Hepatocyte (in vitro differentiated cells): ENCODE results near the gene PDE1C. TPM values are rescaled to one million over a fixed set of nuclear protein-coding genes. Genes with fewer than 3 reads are reported as not detected.

Experiments used
- DNase-seq: peaks from one replicate; pipeline ENCODE4 v3.0.0-alpha.2; 2016; ENCODE audit warnings: low spot score
- H2AFZ ChIP-seq: fragments of 200-600 bp; sonication (generic); 2 replicates; pipeline ENCODE4 v1.6.0; 2016; ENCODE audit warnings: antibody characterized with exemption, mild to moderate bottlenecking
- H3K27ac ChIP-seq: fragments of 200-600 bp; sonication (generic); 2 replicates; pipeline ENCODE4 v1.5.1; 2016; ENCODE audit warnings: mild to moderate bottlenecking
- H3K27me3 ChIP-seq: fragments of 200-600 bp; sonication (generic); 2 replicates; pipeline ENCODE4 v1.6.1; 2016
- H3K36me3 ChIP-seq: fragments of 200-600 bp; sonication (generic); replicated peaks from 2 replicates; pipeline ENCODE4 v1.5.1; 2016; ENCODE audit warnings: low read depth; ENCODE audit not compliant: insufficient read depth
- H3K4me1 ChIP-seq: fragments of 200-600 bp; sonication (generic); 2 replicates; pipeline ENCODE4 v1.5.1; 2016; ENCODE audit warnings: mild to moderate bottlenecking, moderate library complexity; ENCODE audit not compliant: insufficient read depth
- H3K4me2 ChIP-seq: fragments of 200-600 bp; sonication (generic); 2 replicates; pipeline ENCODE4 v1.6.0; 2016
- H3K4me3 ChIP-seq: fragments of 200-600 bp; sonication (generic); 2 replicates; pipeline ENCODE4 v1.5.1; 2016; ENCODE audit warnings: mild to moderate bottlenecking
- H3K79me2 ChIP-seq: fragments of 200-600 bp; sonication (generic); 2 replicates; pipeline ENCODE4 v1.6.0; 2017; ENCODE audit warnings: mild to moderate bottlenecking
- H3K9me2 ChIP-seq: fragments of 200-600 bp; sonication (generic); replicated peaks from 2 replicates; pipeline ENCODE4 v1.6.0; 2017; ENCODE audit warnings: mild to moderate bottlenecking; ENCODE audit not compliant: insufficient read depth
- H3K9me3 ChIP-seq: fragments of 200-600 bp; sonication (generic); 2 replicates; pipeline ENCODE4 v1.5.1; 2016; ENCODE audit warnings: low read depth, mild to moderate bottlenecking
- H4K20me1 ChIP-seq: fragments of 200-600 bp; sonication (generic); 2 replicates; pipeline ENCODE4 v1.6.0; 2016; ENCODE audit warnings: mild to moderate bottlenecking; ENCODE audit not compliant: insufficient read depth, poor library complexity, severe bottlenecking
- EZH2 ChIP-seq: fragments of 200-600 bp; sonication (generic); IDR thresholded peaks from 2 replicates; pipeline ENCODE4 v1.6.1; 2016; ENCODE audit warnings: antibody characterized with exemption, mild to moderate bottlenecking, borderline replicate concordance
- EZH2phosphoT487 ChIP-seq: fragments of 200-600 bp; sonication (generic); IDR thresholded peaks from one replicate; pipeline ENCODE4 v1.6.1; 2018; ENCODE audit warnings: antibody characterized with exemption, mild to moderate bottlenecking, low read depth, moderate library complexity; ENCODE audit not compliant: unreplicated experiment, severe bottlenecking
- WGBS: methylation state at CpG from one replicate; pipeline ENCODE4 v1.1.6; 2016; ENCODE audit warnings: low lambda C conversion rate; ENCODE audit errors: missing lambda C conversion rate; 5-methylcytosine and 5-hydroxymethylcytosine counted together
- polyA plus RNA-seq: library from polyadenylated mRNA; unstranded; fragments of >200 nt; fragmentation: Nextera tagmentation; extraction: Ambion mirVana; gene quantifications from 2 replicates; pipeline ENCODE4 v1.2.1, GENCODE V29; 2016
- total RNA-seq: library from RNA; depleted of rRNA; stranded (reverse); fragments of >200 nt; gene quantifications from 2 replicates; pipeline ENCODE4 v1.2.3, GENCODE V29; 2014
- TF ChIP-seq, protein P1 (sequence below): fragments of 200-600 bp; sonication (generic); IDR thresholded peaks from 2 replicates; pipeline ENCODE4 v1.5.1; 2016; ENCODE audit warnings: antibody characterized with exemption, mild to moderate bottlenecking; ENCODE audit not compliant: poor library complexity

The PDE1C gene
- total and polyA plus RNA-seq, 2 experiments from 2014 or later = 1.8 to 5.0 TPM

DNA sequence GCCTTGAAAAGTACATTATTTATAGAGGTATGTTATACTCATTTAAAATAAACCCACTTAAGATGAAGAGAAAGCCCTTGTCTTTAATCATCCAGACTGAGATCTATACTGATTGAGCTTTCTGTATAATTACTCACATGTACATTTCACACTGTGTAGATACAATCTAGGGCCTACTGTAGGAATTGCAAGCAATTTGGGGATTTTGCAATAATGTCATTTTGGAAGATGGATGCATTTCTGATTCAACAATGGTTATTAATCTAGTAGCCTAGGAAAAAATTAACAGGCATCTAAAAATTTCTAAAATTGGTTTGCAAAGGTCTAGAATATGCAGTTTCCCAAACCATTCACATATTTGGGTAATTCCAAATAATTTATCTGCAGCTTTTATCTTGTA is 132.2 kb downstream of the PDE1C start:
- H4K20me1 ChIP-seq = no peaks in the 10 kb centered on the region
- H3K4me3 ChIP-seq = no peak overlapping the region
- H3K27me3 ChIP-seq = no peaks in the 10 kb centered on the region
- H3K36me3 ChIP-seq = no peaks in the 10 kb centered on the region
- no peaks in the 10 kb centered on the region for H3K9me2 ChIP-seq
- H3K9me3 ChIP-seq = no peaks in the 10 kb centered on the region
- no peaks in the 10 kb centered on the region for H3K79me2 ChIP-seq
- DNase-seq = no peak
- H3K27ac ChIP-seq = no peak overlapping the region
- H3K4me2 ChIP-seq = no peak overlapping the region
- no peak overlapping the region for H2AFZ ChIP-seq
- no peaks in the 10 kb centered on the region for H3K4me1 ChIP-seq
- TF ChIP-seq EZH2 (no peak), EZH2phosphoT487 (no peak)
- TF ChIP-seq, protein P1, sequence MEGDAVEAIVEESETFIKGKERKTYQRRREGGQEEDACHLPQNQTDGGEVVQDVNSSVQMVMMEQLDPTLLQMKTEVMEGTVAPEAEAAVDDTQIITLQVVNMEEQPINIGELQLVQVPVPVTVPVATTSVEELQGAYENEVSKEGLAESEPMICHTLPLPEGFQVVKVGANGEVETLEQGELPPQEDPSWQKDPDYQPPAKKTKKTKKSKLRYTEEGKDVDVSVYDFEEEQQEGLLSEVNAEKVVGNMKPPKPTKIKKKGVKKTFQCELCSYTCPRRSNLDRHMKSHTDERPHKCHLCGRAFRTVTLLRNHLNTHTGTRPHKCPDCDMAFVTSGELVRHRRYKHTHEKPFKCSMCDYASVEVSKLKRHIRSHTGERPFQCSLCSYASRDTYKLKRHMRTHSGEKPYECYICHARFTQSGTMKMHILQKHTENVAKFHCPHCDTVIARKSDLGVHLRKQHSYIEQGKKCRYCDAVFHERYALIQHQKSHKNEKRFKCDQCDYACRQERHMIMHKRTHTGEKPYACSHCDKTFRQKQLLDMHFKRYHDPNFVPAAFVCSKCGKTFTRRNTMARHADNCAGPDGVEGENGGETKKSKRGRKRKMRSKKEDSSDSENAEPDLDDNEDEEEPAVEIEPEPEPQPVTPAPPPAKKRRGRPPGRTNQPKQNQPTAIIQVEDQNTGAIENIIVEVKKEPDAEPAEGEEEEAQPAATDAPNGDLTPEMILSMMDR = no peak

DNA sequence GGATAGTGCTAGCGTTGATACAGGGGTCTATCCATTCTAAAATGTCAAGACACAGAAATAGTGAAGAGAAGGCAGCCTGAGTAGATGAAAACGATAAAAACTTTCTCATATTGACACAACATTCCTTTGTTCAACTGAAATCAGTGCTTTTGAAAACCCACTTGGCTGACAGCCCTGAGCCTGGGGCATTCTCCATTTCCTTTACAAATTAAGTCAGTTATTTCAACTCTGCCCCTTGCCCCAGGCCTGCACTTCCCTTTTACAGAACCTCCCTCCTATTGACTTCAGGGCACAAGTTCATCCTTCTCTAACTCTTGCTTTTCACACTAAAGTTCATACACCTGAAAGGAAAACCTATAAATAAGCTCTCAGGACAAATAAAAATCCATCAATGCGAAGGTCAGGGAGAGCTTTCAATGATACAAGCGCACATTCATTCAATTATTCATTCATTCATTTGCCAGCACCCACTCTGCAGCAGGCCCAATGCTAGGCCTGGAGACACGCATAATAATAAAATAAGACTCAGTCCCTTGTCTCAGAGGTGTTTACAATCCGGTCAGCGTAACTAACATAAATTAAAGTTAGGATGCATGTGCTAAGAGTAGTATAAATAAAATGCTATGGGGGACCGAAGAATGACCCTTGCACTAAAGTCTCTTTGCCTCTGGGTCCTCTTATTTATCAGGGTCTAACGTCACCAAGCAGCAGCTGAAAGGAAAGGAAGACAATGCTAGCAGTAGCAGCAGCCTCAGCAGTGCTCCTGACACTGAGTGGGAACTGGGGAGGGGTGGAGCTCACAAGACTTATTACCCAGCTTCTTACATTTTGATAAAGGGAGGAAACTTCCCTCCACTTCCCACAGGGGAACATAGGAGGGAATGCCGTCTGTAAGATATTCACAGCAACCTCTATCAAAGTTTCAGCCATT is 134.8 kb downstream of the PDE1C start:
- TF ChIP-seq EZH2phosphoT487 (no peak), EZH2 (no peak)
- TF ChIP-seq, protein P1 = no peak
- Histone ChIP-seq H4K20me1 (no peaks in the 10 kb centered on the region), H3K4me2 (no peak overlapping the region), H3K79me2 (no peaks in the 10 kb centered on the region), H3K36me3 (no peaks in the 10 kb centered on the region), H3K4me1 (no peaks in the 10 kb centered on the region), H3K27me3 (no peaks in the 10 kb centered on the region), H3K27ac (no peak overlapping the region), H3K9me2 (no peaks in the 10 kb centered on the region), H3K4me3 (no peak overlapping the region), H3K9me3 (no peaks in the 10 kb centered on the region), H2AFZ (no peak overlapping the region)
- 72% methylated on average over 10 of the region's 10 CpGs for WGBS
- DNase-seq = no peak

DNA sequence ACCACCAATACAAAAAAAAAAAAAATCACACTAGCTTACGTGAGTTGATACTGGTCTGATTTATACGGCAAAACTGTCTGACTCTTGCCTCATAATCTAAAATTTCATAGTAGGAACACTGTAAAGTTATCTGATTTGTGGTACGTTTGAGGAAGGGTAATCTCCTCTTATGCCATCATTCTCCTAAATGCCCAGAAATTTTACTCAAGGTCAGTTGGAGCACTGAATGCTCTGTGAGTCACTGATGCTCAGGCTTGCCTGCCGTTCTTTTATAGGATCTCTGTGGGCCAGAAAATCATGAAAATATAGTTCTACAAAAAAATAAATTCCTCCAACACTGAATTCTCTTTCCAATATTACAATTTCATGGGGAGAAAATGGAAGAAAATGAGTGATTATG is 135.7 kb downstream of the PDE1C start:
- no peak overlapping the region for H2AFZ ChIP-seq
- no peaks in the 10 kb centered on the region for H3K27me3 ChIP-seq
- TF ChIP-seq EZH2 = no peak
- TF ChIP-seq, protein P1 = no peak
- no peak for TF ChIP-seq EZH2phosphoT487
- H3K4me1 ChIP-seq = no peaks in the 10 kb centered on the region
- H3K4me3 ChIP-seq = no peak overlapping the region
- H3K9me3 ChIP-seq = no peaks in the 10 kb centered on the region
- H3K4me2 ChIP-seq = no peak overlapping the region
- H3K79me2 ChIP-seq = no peaks in the 10 kb centered on the region
- H3K27ac ChIP-seq = no peak overlapping the region
- H3K9me2 ChIP-seq = no peaks in the 10 kb centered on the region
- H3K36me3 ChIP-seq = no peaks in the 10 kb centered on the region
- WGBS = 86% methylated on average over 4 of the region's 4 CpGs
- no peaks in the 10 kb centered on the region for H4K20me1 ChIP-seq
- no peak for DNase-seq
